Natural killer cell (primary cell): ENCODE results near the gene P2RY2. TPM values are rescaled to one million over a fixed set of nuclear protein-coding genes. Genes with fewer than 3 reads are reported as not detected.

Experiments
- ATAC-seq, 3 donors: fragments of 150-1000 bp in 2 of 3; fragments of 200-7000 bp in 1 of 3; cut with Tn5 transposase; 1 replicate in 1 of 3; 2 replicates in 2 of 3; pipeline ENCODE4 v1.10.0; 2021; ENCODE audit warnings: mild to moderate bottlenecking in 2 of 3, moderate library complexity in 2 of 3
- DNase-seq, 2 donors: peaks; one replicate each; pipeline versions ENCODE4 v3.0.0 to v3.0.0-alpha.2; 2013 to 2021; ENCODE audit warnings: mixed read lengths in 1 of 2
- H3K27ac ChIP-seq: one replicate; pipeline ENCODE4 v1.5.1; 2013; ENCODE audit warnings: mild to moderate bottlenecking, low read length
- H3K27me3 ChIP-seq: one replicate; pipeline ENCODE4 v1.6.1; 2013; ENCODE audit warnings: low read length; ENCODE audit not compliant: control insufficient read depth, insufficient read depth
- H3K36me3 ChIP-seq: one replicate; pipeline ENCODE4 v1.6.1; 2013; ENCODE audit warnings: low read length; ENCODE audit not compliant: control insufficient read depth, insufficient read depth
- H3K4me1 ChIP-seq: one replicate; pipeline ENCODE4 v1.6.1; 2013; ENCODE audit warnings: low read length; ENCODE audit not compliant: control insufficient read depth, insufficient read depth
- H3K4me3 ChIP-seq: one replicate; pipeline ENCODE4 v1.5.1; 2013; ENCODE audit warnings: low read length
- H3K9me3 ChIP-seq: one replicate; pipeline ENCODE4 v1.6.1; 2013; ENCODE audit warnings: low read length; ENCODE audit not compliant: control insufficient read depth, insufficient read depth
- H3K27ac Mint-ChIP-seq, 2 donors: one replicate each; pipeline ENCODE4 v1.8.0; 2022; ENCODE audit warnings: mild to moderate bottlenecking in 2 of 2, mixed read lengths in 2 of 2, moderate library complexity in 1 of 2
- H3K27me3 Mint-ChIP-seq, 2 donors: one replicate each; pipeline ENCODE4 v1.8.0; 2022; ENCODE audit warnings: low read depth in 2 of 2, mixed read lengths in 2 of 2
- H3K36me3 Mint-ChIP-seq: one replicate; pipeline ENCODE4 v1.8.0; 2022; ENCODE audit warnings: mixed read lengths
- H3K4me1 Mint-ChIP-seq, 2 donors: one replicate each; pipeline ENCODE4 v1.8.0; 2022; ENCODE audit warnings: mixed read lengths in 2 of 2
- H3K4me3 Mint-ChIP-seq: one replicate; pipeline ENCODE4 v1.8.0; 2022; ENCODE audit warnings: mild to moderate bottlenecking, moderate library complexity, mixed read lengths
- H3K9me3 Mint-ChIP-seq, 2 donors: one replicate each; pipeline ENCODE4 v1.8.0; 2022; ENCODE audit warnings: mixed read lengths in 2 of 2
- CTCF ChIP-seq: fragments of 200-600 bp; IDR thresholded peaks from one replicate; pipeline ENCODE4 v1.8.0; 2022; ENCODE audit warnings: antibody characterized with exemption
- WGBS: methylation state at CpG from one replicate; pipeline ENCODE4 v1.1.7; 2013; ENCODE audit warnings: missing lambda C conversion rate; ENCODE audit not compliant: insufficient coverage; 5-methylcytosine and 5-hydroxymethylcytosine counted together
- intact Hi-C: fragments of 100-400 bp; cut with micrococcal nuclease; formaldehyde crosslinking; loops from one replicate; pipeline ENCODE4 v1.14.2; 2022
- total RNA-seq, 4 donors: library from RNA; stranded (reverse); fragments of 120-200 nt in 1 of 4; gene quantifications; one replicate each; pipeline versions ENCODE4 v1.2.3 to v1.2.4, GENCODE V29; 2013 to 2022

The P2RY2 gene
- total RNA-seq, 3 donors from 2014 or later (not counting 1 experiment from before 2014, with no cell fraction given) = 0.27 to 1.0 (median 0.90) TPM

GRCh38 chr11:73281796-73282660 is 63.9 kb downstream of the P2RY2 start:
- no peak for TF ChIP-seq CTCF
- ATAC-seq (no peak), DNase-seq (no peak)
- Histone ChIP-seq H3K27ac (no peak overlapping the region), H3K36me3 (no peaks in the 10 kb centered on the region), H3K9me3 (no peaks in the 10 kb centered on the region), H3K4me1 (peaks cover 16% of the 10 kb centered on the region), H3K4me3 (no peak overlapping the region), H3K27me3 (no peaks in the 10 kb centered on the region)
- 56% methylated on average over 3 of the region's 3 CpGs for WGBS
- no peak overlapping the region for H3K27ac Mint-ChIP-seq
- no peaks in the 10 kb centered on the region for H3K36me3 Mint-ChIP-seq
- H3K9me3 Mint-ChIP-seq = no peaks in the 10 kb centered on the region
- H3K4me1 Mint-ChIP-seq = peaks cover 0 to 11% of the 10 kb centered on the region in 2 donors
- no peak overlapping the region for H3K4me3 Mint-ChIP-seq
- intact Hi-C loops = no loop called here
- peaks cover 0 to 2% of the 10 kb centered on the region in 2 donors for H3K27me3 Mint-ChIP-seq

GRCh38 chr11:73283276-73284000 is 65.4 kb downstream of the P2RY2 start:
- ATAC-seq (no peak), DNase-seq (no peak)
- TF ChIP-seq CTCF = no peak
- intact Hi-C loops = no loop called here
- Histone ChIP-seq H3K9me3 (no peaks in the 10 kb centered on the region), H3K4me1 (peaks cover 28% of the 10 kb centered on the region), H3K36me3 (no peaks in the 10 kb centered on the region), H3K4me3 (no peak overlapping the region), H3K27me3 (no peaks in the 10 kb centered on the region), H3K27ac (no peak overlapping the region)
- Mint-ChIP-seq H3K9me3 (no peaks in the 10 kb centered on the region), H3K4me1 (peaks cover 0 to 11% of the 10 kb centered on the region in 2 donors), H3K36me3 (no peaks in the 10 kb centered on the region), H3K27ac (no peak overlapping the region), H3K4me3 (no peak overlapping the region), H3K27me3 (peaks cover 0 to 2% of the 10 kb centered on the region in 2 donors)
- WGBS = 84% methylated on average over 10 of the region's 10 CpGs

GRCh38 chr11:73284106-73284505 is 66.0 kb downstream of the P2RY2 start:
- H3K36me3 ChIP-seq = no peaks in the 10 kb centered on the region
- H3K27me3 Mint-ChIP-seq = peaks cover 0 to 2% of the 10 kb centered on the region in 2 donors
- intact Hi-C loops = no loop called here
- WGBS = 82% methylated on average over 3 of the region's 3 CpGs
- H3K9me3 ChIP-seq = no peaks in the 10 kb centered on the region
- ATAC-seq (no peak), DNase-seq (no peak)
- H3K27ac Mint-ChIP-seq = no peak overlapping the region
- peaks cover 35% of the 10 kb centered on the region for H3K4me1 ChIP-seq
- H3K4me1 Mint-ChIP-seq = peaks cover 4 to 15% of the 10 kb centered on the region in 2 donors
- no peaks in the 10 kb centered on the region for H3K27me3 ChIP-seq
- H3K9me3 Mint-ChIP-seq = no peaks in the 10 kb centered on the region
- TF ChIP-seq CTCF = no peak
- H3K27ac ChIP-seq = no peak overlapping the region
- H3K4me3 ChIP-seq = no peak overlapping the region
- no peaks in the 10 kb centered on the region for H3K36me3 Mint-ChIP-seq
- H3K4me3 Mint-ChIP-seq = no peak overlapping the region
